PC-3 (cell line): Measurements from ENCODE around the gene CASZ1.

Source experiments
- CTCF ChIP-seq: fragments of 300-600 bp; sonication (generic); conservative IDR thresholded peaks from 2 replicates; pipeline ENCODE4 v1.5.1; 2017; ENCODE audit warnings: antibody characterized with exemption, low read depth, mild to moderate bottlenecking, low read length
- EZH2 ChIP-seq: fragments of 300-600 bp; sonication (generic); IDR thresholded peaks from one replicate; pipeline ENCODE4 v1.6.1; 2017; ENCODE audit warnings: antibody characterized with exemption, mild to moderate bottlenecking, low read length; ENCODE audit not compliant: unreplicated experiment

- no peak for TF ChIP-seq CTCF
- TF ChIP-seq EZH2, result no peak
Measured at GRCh38 chr1:10744654-10745238, 51.7 kb downstream of the CASZ1 start.
